H1 (cell line): ENCODE measurements around the gene CCDC40. TPM values are rescaled to one million over a fixed set of nuclear protein-coding genes. Genes with fewer than 3 reads are reported as not detected.

Experiments used
- CTCF ChIA-PET: fragments of 300-600 bp; sonication (Branson Sonifier 250); formaldehyde crosslinking; loops from one replicate; lab custom pipeline; 2021; ENCODE audit not compliant: partially characterized antibody; lab: Charles Lee
- POLR2A ChIA-PET: fragments of 300-600 bp; sonication (Branson Sonifier 250); formaldehyde crosslinking; loops from one replicate; lab custom pipeline; 2021; ENCODE audit warnings: inconsistent platforms; ENCODE audit not compliant: partially characterized antibody; lab: Charles Lee
- DNase-seq, 2 experiments: peaks; one replicate each; pipeline versions ENCODE4 v3.0.0 to v3.0.0-alpha.2; 2010 to 2022; ENCODE audit warnings: low spot score in 2 of 2, low read depth in 1 of 2, mixed read lengths in 1 of 2
- FAIRE-seq: peaks from 2 replicates; lab custom pipeline; 2011; peaks lifted over from hg19 to GRCh38; lab: Jason Lieb, UNC
- H2AFZ ChIP-seq: 2 replicates; pipeline ENCODE4 v1.8.1; 2012; ENCODE audit warnings: low read length, inconsistent platforms
- H2AK5ac ChIP-seq: 2 replicates; pipeline ENCODE4 v1.6.1; 2013; ENCODE audit warnings: low read depth, low read length
- H2BK120ac ChIP-seq: replicated peaks from 2 replicates; pipeline ENCODE3; 2013; ENCODE audit warnings: low read depth, low read length, inconsistent platforms
- H2BK12ac ChIP-seq: 2 replicates; pipeline ENCODE4 v1.6.1; 2013; ENCODE audit warnings: low read depth, low read length
- H2BK15ac ChIP-seq: 2 replicates; pipeline ENCODE4 v1.6.1; 2013; ENCODE audit warnings: low read length
- H2BK20ac ChIP-seq: 2 replicates; pipeline ENCODE4 v1.6.1; 2013; ENCODE audit warnings: low read length
- H2BK5ac ChIP-seq: 2 replicates; pipeline ENCODE4 v1.6.1; 2013; ENCODE audit warnings: low read depth, low read length
- H3K14ac ChIP-seq: 2 replicates; pipeline ENCODE4 v1.6.1; 2013; ENCODE audit warnings: inconsistent platforms; ENCODE audit not compliant: insufficient read length
- H3K18ac ChIP-seq: 2 replicates; pipeline ENCODE4 v1.6.1; 2013; ENCODE audit warnings: low read length; ENCODE audit errors: extremely low read depth
- H3K23ac ChIP-seq: 2 replicates; pipeline ENCODE4 v1.6.1; 2013; ENCODE audit warnings: inconsistent platforms; ENCODE audit not compliant: insufficient read length
- H3K23me2 ChIP-seq: 2 replicates; pipeline ENCODE4 v1.6.1; 2013; ENCODE audit warnings: low read depth, low read length
- H3K27ac ChIP-seq: 2 replicates; pipeline ENCODE4 v1.6.1; 2011; ENCODE audit warnings: low read depth, low read length, inconsistent platforms
- H3K27me3 ChIP-seq, 4 experiments: replicated peaks in 1 of 4; 1 replicate in 1 of 4; 2 replicates in 3 of 4; pipeline versions ENCODE4 v1.6.1 to v1.8.1; 2011 to 2013; ENCODE audit warnings: low read length in 3 of 4, mild to moderate bottlenecking in 3 of 4, inconsistent platforms in 2 of 4, mixed read lengths in 2 of 4, moderate library complexity in 1 of 4; ENCODE audit not compliant: control insufficient read depth in 3 of 4, insufficient read depth in 3 of 4; ENCODE audit errors: extremely low read depth in 1 of 4
- H3K36me3 ChIP-seq, 4 experiments: 2 replicates each; pipeline versions ENCODE4 v1.6.1 to v1.8.1; 2011 to 2013; ENCODE audit warnings: mild to moderate bottlenecking in 4 of 4, low read length in 3 of 4, moderate library complexity in 2 of 4, control low read depth in 1 of 4, inconsistent platforms in 1 of 4; ENCODE audit not compliant: insufficient read depth in 4 of 4, control insufficient read depth in 2 of 4
- H3K4ac ChIP-seq: replicated peaks from 2 replicates; pipeline ENCODE3; 2013; ENCODE audit warnings: low read length, low read depth, mixed read lengths, inconsistent platforms; ENCODE audit not compliant: insufficient read length
- H3K4me1 ChIP-seq, 4 experiments: replicated peaks in 1 of 4; 1 replicate in 1 of 4; 2 replicates in 3 of 4; pipeline versions ENCODE4 v1.6.1 to v1.8.1; 2011 to 2013; ENCODE audit warnings: low read length in 3 of 4, inconsistent platforms in 2 of 4, mixed read lengths in 1 of 4; ENCODE audit not compliant: insufficient read depth in 4 of 4, control insufficient read depth in 3 of 4
- H3K4me2 ChIP-seq, 2 experiments: 2 replicates each; pipeline versions ENCODE4 v1.6.1 to v1.8.1; 2011 to 2013; ENCODE audit warnings: low read depth in 2 of 2, low read length in 2 of 2, control low read depth in 1 of 2, inconsistent platforms in 1 of 2, mild to moderate bottlenecking in 1 of 2; ENCODE audit not compliant: insufficient read depth in 1 of 2
- H3K4me3 ChIP-seq, 4 experiments: fragments of 200-600, 300-600 bp in 1 of 4; sonication (generic), shearing (Covaris generic), sonication (Bioruptor Twin) in 1 of 4; 2 replicates each; pipeline versions ENCODE4 v1.5.1 to v1.8.1; 2011 to 2016; ENCODE audit warnings: low read length in 4 of 4, low read depth in 3 of 4, control low read depth in 2 of 4, inconsistent platforms in 2 of 4, mild to moderate bottlenecking in 2 of 4, mixed read lengths in 1 of 4, moderate library complexity in 1 of 4; ENCODE audit not compliant: insufficient read depth in 2 of 4; ENCODE audit errors: extremely low read depth in 1 of 4
- H3K56ac ChIP-seq: replicated peaks from 2 replicates; pipeline ENCODE3; 2013; ENCODE audit warnings: low read depth, mild to moderate bottlenecking, mixed read lengths, low read length, inconsistent platforms; ENCODE audit not compliant: insufficient read length
- H3K79me1 ChIP-seq: 2 replicates; pipeline ENCODE4 v1.6.1; 2013; ENCODE audit warnings: low read depth, low read length, control low read depth
- H3K79me2 ChIP-seq, 2 experiments: 2 replicates each; pipeline versions ENCODE4 v1.6.1 to v1.8.1; 2012 to 2013; ENCODE audit warnings: low read length in 2 of 2, mild to moderate bottlenecking in 2 of 2, inconsistent platforms in 1 of 2; ENCODE audit not compliant: insufficient read depth in 2 of 2, control insufficient read depth in 1 of 2
- H3K9ac ChIP-seq, 4 experiments: replicated peaks in 1 of 4; 1 replicate in 1 of 4; 2 replicates in 3 of 4; pipeline versions ENCODE4 v1.6.1 to v1.8.1; 2011 to 2013; ENCODE audit warnings: low read depth in 3 of 4, low read length in 3 of 4, control low read depth in 2 of 4, mild to moderate bottlenecking in 2 of 4, moderate library complexity in 2 of 4, inconsistent platforms in 1 of 4; ENCODE audit errors: extremely low read depth in 1 of 4
- H3K9me3 ChIP-seq, 2 experiments: 2 replicates each; pipeline versions ENCODE4 v1.6.1 to v1.8.1; 2012 to 2013; ENCODE audit warnings: mild to moderate bottlenecking in 2 of 2, moderate library complexity in 2 of 2, control low read depth in 1 of 2, inconsistent platforms in 1 of 2, low read depth in 1 of 2, low read length in 1 of 2, mixed read lengths in 1 of 2; ENCODE audit not compliant: insufficient read depth in 2 of 2
- H4K20me1 ChIP-seq, 2 experiments: replicated peaks in 1 of 2; 2 replicates each; pipeline versions ENCODE3 to v1.8.1; 2011 to 2013; ENCODE audit warnings: inconsistent platforms in 2 of 2, low read length in 2 of 2, mild to moderate bottlenecking in 1 of 2; ENCODE audit not compliant: insufficient read depth in 2 of 2, control insufficient read depth in 1 of 2
- H4K5ac ChIP-seq: 2 replicates; pipeline ENCODE4 v1.6.1; 2013; ENCODE audit warnings: low read length, low read depth, mixed read lengths, inconsistent platforms; ENCODE audit not compliant: insufficient read length
- H4K8ac ChIP-seq: 2 replicates; pipeline ENCODE4 v1.8.0; 2013; ENCODE audit warnings: mild to moderate bottlenecking, moderate library complexity, low read length, inconsistent platforms; ENCODE audit not compliant: insufficient read depth; ENCODE audit errors: extremely low read depth
- H4K91ac ChIP-seq: replicated peaks from 2 replicates; pipeline ENCODE3; 2013; ENCODE audit warnings: low read length, mixed read lengths, inconsistent platforms; ENCODE audit not compliant: insufficient read length
- ATF2 ChIP-seq: IDR thresholded peaks from 2 replicates; pipeline ENCODE4 v1.6.1; 2012; ENCODE audit warnings: low read length, inconsistent platforms
- EZH2 ChIP-seq: fragments of 200-600 bp; sonication (generic); IDR thresholded peaks from 2 replicates; pipeline ENCODE4 v1.7.1; 2012; ENCODE audit warnings: low read depth, mild to moderate bottlenecking, moderate library complexity, low read length, inconsistent platforms; ENCODE audit not compliant: severe bottlenecking
- GABPA ChIP-seq: IDR thresholded peaks from 2 replicates; pipeline ENCODE4 v1.6.1; 2011; ENCODE audit warnings: mild to moderate bottlenecking, low read length, moderate library complexity, borderline replicate concordance; ENCODE audit not compliant: insufficient read depth
- TBP ChIP-seq: IDR thresholded peaks from 2 replicates; pipeline ENCODE4 v1.6.1; 2011; ENCODE audit warnings: low read depth, low read length, improper control_type of control experiment
- TCF12 ChIP-seq: IDR thresholded peaks from 2 replicates; pipeline ENCODE4 v1.6.1; 2011; ENCODE audit warnings: low read depth, mild to moderate bottlenecking, low read length
- WGBS, 2 experiments: shearing (Covaris generic) in 1 of 2; methylation state at CpG; one replicate each; pipeline versions ENCODE4 v1.1.6 to v1.1.7; 2013 to 2015; ENCODE audit warnings: low lambda C conversion rate in 2 of 2, mixed read lengths in 2 of 2, inconsistent platforms in 1 of 2, low coverage in 1 of 2, missing lambda C conversion rate in 1 of 2; ENCODE audit not compliant: insufficient replicate concordance in 2 of 2, insufficient coverage in 1 of 2, insufficient read length in 1 of 2; ENCODE audit errors: extremely low coverage in 1 of 2, missing lambda C conversion rate in 1 of 2; 5-methylcytosine and 5-hydroxymethylcytosine counted together
- polyA plus RNA-seq, 7 experiments: library from polyadenylated mRNA; depleted of rRNA in 3 of 7; stranded (reverse) in 5 of 7; unstranded in 2 of 7; fragments of >200 nt in 5 of 7; fragments of 200-250 nt in 2 of 7; gene quantifications; 1 replicate in 5 of 7; 2 replicates in 1 of 7; 4 replicates in 1 of 7; pipeline versions ENCODE4 v1.2.1 to v1.2.3, GENCODE V29; 2011 to 2013; ENCODE audit warnings: missing spikeins in 2 of 7, mixed read lengths in 2 of 7
- total RNA-seq: library from RNA; stranded (reverse); fragmentation: NEBNext Ultra II Directional; extraction: Animal tissue kit (Norgen Biotek cat#: 25700); gene quantifications from 2 replicates; pipeline ENCODE4 v1.2.1, GENCODE V29; 2021

The CCDC40 gene
- total and polyA plus RNA-seq, 2 of the 8 experiments (the other 6 are each of a cell fraction or from before 2014, with no cell fraction given): 4.1 to 11.5 TPM

GRCh38 chr17:80115159-80115558 lies 78.7 kb downstream of the CCDC40 start:
- no peak overlapping the region for H2BK120ac ChIP-seq
- no peak overlapping the region for H3K27ac ChIP-seq
- WGBS, 2 experiments: 96% methylated on average over 8 of the region's 8 CpGs; no CpG with 5 or more reads in 1 of the 2 experiments
- no peak overlapping the region for H2BK20ac ChIP-seq
- H3K36me3 ChIP-seq: no peaks in the 10 kb centered on the region
- H3K9ac ChIP-seq: no peak overlapping the region
- POLR2A ChIA-PET: interaction anchor here (0.8 to 2.1 kb wide), 3 partner anchors 9 to 28 kb away, joined by 3 to 12 read pairs (median 3); no protein-coding TSS in a partner anchor
- no peak overlapping the region for H3K23ac ChIP-seq
- H3K9me3 ChIP-seq: no peaks in the 10 kb centered on the region
- no peaks in the 10 kb centered on the region for H3K23me2 ChIP-seq
- 0 out of 2 replicates have a peak, but pooled peaks cover 2% of the 10 kb centered on the region for H3K79me1 ChIP-seq
- no peak for TF ChIP-seq EZH2
- no peak for TF ChIP-seq TBP
- TF ChIP-seq TCF12: no peak
- TF ChIP-seq ATF2: no peak
- TF ChIP-seq GABPA: no peak
- TF ChIP-seq, all 59 proteins: peak for 0
- Histone ChIP-seq H3K18ac (no peak overlapping the region), H3K79me2 (no peaks in the 10 kb centered on the region), H4K5ac (no peak overlapping the region), H3K4me2 (no peak overlapping the region), H4K91ac (no peak overlapping the region), H3K56ac (no peak overlapping the region), H4K8ac (no peak overlapping the region), H2BK15ac (no peak overlapping the region), H3K4me1 (peaks cover 0 to 11% (median 8%) of the 10 kb centered on the region in 4 experiments; a peak in 4 of 7 replicates), H2AFZ (no peak overlapping the region), H2BK5ac (no peak overlapping the region), H3K4ac (no peak overlapping the region), H3K27me3 (no peaks in the 10 kb centered on the region), H3K4me3 (no peak overlapping the region), H3K14ac (no peak overlapping the region), H2BK12ac (no peak overlapping the region), H4K20me1 (no peaks in the 10 kb centered on the region), H2AK5ac (no peak overlapping the region)
- DNase-seq: no peak
- CTCF ChIA-PET: interaction anchor here (1.2 to 3.0 kb wide), 2 partner anchors 9 to 13 kb away, joined by 4 to 17 read pairs; partner anchors contain the start of gene GAA
- no peak for FAIRE-seq
